HFFc6 (cell line): ENCODE measurements around the gene ACHE. TPM values are rescaled to one million over a fixed set of nuclear protein-coding genes. Genes with fewer than 3 reads are reported as not detected.

Experiments used
- DNase-seq: peaks from one replicate; pipeline ENCODE4 v3.0.0-alpha.2; 2018
- H3K27ac Mint-ChIP-seq: 2 replicates; pipeline ENCODE4 v1.8.0; 2020; ENCODE audit warnings: mild to moderate bottlenecking, mixed read lengths
- H3K27me3 Mint-ChIP-seq: 2 replicates; pipeline ENCODE4 v1.8.0; 2021; ENCODE audit warnings: mild to moderate bottlenecking, moderate library complexity, mixed read lengths; ENCODE audit not compliant: insufficient read depth
- H3K36me3 Mint-ChIP-seq: 2 replicates; pipeline ENCODE4 v1.8.0; 2021; ENCODE audit warnings: low read depth, mixed read lengths
- H3K4me1 Mint-ChIP-seq: 2 replicates; pipeline ENCODE4 v1.8.0; 2020; ENCODE audit warnings: low read depth, mixed read lengths
- H3K4me3 Mint-ChIP-seq: 2 replicates; pipeline ENCODE4 v1.8.0; 2020; ENCODE audit warnings: mild to moderate bottlenecking, moderate library complexity, mixed read lengths
- H3K9me3 Mint-ChIP-seq: 2 replicates; pipeline ENCODE4 v1.8.0; 2020; ENCODE audit warnings: mild to moderate bottlenecking, mixed read lengths
- total RNA-seq, 6 experiments: library from RNA; stranded (reverse); fragmentation: NEBNext Ultra II Directional; extraction: Animal tissue kit (Norgen Biotek cat#: 25700); gene quantifications; 2 replicates in 1 of 6; 3 replicates in 5 of 6; pipeline ENCODE4 v1.2.3, GENCODE V29; 2021
- TF ChIP-seq, protein P1 (sequence below): fragments of 200-600 bp; sonication (generic); IDR thresholded peaks from 2 replicates; pipeline ENCODE4 v1.5.0; 2021; ENCODE audit warnings: antibody characterized with exemption, mild to moderate bottlenecking

The ACHE gene
- total RNA-seq, 6 experiments from 2014 or later = 0.31 TPM; not detected in 5

DNA sequence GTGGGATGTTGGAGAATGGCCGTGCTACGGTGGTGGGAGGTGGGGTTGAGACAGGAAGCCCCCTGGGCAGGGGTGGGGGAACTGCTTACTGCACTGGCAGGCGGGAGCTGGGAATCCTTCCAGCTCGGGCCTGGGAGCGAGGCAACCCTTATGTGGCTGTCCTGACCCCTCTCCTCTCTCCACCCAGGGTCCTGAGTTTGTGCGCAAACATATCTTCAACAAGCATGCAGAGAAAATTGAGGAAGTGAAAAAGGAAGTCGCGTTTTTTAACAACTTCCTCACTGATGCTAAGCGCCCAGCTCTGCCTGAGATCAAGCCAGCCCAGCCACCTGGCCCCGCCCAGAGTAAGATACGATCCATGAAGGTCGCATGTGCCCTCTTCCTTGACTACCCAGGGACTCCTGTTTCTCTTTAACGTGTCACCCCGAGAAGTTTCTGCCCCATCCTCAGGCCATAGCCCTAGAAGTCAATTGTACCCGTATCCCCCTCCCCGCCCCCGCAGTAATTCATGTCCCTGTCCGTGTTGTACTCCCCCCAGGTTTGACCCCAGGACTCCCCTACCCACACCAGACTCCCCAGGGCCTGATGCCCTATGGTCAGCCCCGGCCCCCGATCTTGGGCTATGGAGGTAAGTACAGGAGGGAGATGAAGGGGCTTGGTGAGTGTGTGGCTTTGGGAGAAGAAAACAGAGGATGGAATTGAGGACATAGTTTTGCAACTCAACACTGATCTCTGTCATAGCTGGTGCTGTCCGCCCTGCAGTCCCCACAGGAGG is 8.0 kb downstream of the ACHE start:
- H3K4me3 Mint-ChIP-seq = peak overlapping the region; percentile 80
- DNase-seq = no peak
- H3K27me3 Mint-ChIP-seq = peaks cover 10% of the 10 kb centered on the region
- TF ChIP-seq, protein P1, sequence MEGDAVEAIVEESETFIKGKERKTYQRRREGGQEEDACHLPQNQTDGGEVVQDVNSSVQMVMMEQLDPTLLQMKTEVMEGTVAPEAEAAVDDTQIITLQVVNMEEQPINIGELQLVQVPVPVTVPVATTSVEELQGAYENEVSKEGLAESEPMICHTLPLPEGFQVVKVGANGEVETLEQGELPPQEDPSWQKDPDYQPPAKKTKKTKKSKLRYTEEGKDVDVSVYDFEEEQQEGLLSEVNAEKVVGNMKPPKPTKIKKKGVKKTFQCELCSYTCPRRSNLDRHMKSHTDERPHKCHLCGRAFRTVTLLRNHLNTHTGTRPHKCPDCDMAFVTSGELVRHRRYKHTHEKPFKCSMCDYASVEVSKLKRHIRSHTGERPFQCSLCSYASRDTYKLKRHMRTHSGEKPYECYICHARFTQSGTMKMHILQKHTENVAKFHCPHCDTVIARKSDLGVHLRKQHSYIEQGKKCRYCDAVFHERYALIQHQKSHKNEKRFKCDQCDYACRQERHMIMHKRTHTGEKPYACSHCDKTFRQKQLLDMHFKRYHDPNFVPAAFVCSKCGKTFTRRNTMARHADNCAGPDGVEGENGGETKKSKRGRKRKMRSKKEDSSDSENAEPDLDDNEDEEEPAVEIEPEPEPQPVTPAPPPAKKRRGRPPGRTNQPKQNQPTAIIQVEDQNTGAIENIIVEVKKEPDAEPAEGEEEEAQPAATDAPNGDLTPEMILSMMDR = no peak
- H3K9me3 Mint-ChIP-seq = no peaks in the 10 kb centered on the region
- peaks cover 55% of the 10 kb centered on the region for H3K36me3 Mint-ChIP-seq
- peaks cover 34% of the 10 kb centered on the region for H3K4me1 Mint-ChIP-seq
- H3K27ac Mint-ChIP-seq = peak overlapping the region; percentile 61

- no peak overlapping the region for H3K4me3 Mint-ChIP-seq
- H3K27me3 Mint-ChIP-seq = peaks cover 10% of the 10 kb centered on the region
- TF ChIP-seq, protein P1 = no peak
- peaks cover 34% of the 10 kb centered on the region for H3K4me1 Mint-ChIP-seq
- H3K9me3 Mint-ChIP-seq = no peaks in the 10 kb centered on the region
- H3K36me3 Mint-ChIP-seq = peaks cover 55% of the 10 kb centered on the region
- peak overlapping the region; percentile 48 for H3K27ac Mint-ChIP-seq
- DNase-seq = no peak
Observed at GRCh38 chr7:100886936-100887515, 8.7 kb downstream of the ACHE start.

GRCh38 chr7:100886142-100886935 is 9.3 kb downstream of the ACHE start:
- Mint-ChIP-seq H3K27ac (no peak overlapping the region), H3K4me1 (peaks cover 28% of the 10 kb centered on the region), H3K9me3 (no peaks in the 10 kb centered on the region), H3K36me3 (peaks cover 58% of the 10 kb centered on the region), H3K27me3 (peaks cover 8% of the 10 kb centered on the region), H3K4me3 (no peak overlapping the region)
- TF ChIP-seq, protein P1 = no peak
- no peak for DNase-seq

DNA sequence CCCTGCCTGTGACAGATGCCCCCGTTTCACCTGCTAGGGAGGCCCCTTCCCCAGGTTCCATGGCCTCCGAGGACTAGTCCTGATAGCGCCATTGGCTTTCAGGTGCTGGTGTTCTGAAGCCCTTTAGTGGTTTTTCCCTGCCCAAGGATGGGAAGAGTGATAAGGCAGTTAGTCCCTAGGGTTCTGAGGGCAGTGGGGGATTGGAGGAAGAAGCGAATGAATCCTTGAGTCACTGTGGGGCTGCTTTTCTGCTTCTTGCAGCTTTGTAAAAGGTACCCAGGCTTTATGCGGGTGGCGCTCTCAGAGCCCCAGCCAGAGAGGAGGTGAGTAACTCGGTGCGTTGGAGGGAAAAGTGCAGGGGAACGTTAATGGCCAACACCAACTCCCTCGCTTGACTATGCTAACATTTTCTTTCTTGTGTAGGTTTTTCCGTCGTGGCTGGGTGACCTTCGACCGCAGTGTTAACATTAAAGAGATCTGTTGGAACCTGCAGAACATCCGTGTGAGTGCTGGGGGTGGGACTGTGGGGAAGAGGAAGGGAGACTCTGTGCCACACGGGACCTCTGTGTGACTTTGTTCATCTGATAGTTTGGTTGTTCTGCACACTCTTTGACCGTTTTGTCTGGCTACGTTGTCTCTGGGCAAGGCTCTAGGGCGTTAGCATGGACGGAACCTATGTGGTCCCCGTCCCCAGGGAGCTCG is 10.1 kb downstream of the ACHE start:
- no peak overlapping the region for H3K27ac Mint-ChIP-seq
- TF ChIP-seq, protein P1 = no peak
- H3K9me3 Mint-ChIP-seq = no peaks in the 10 kb centered on the region
- peaks cover 62% of the 10 kb centered on the region for H3K36me3 Mint-ChIP-seq
- peaks cover 23% of the 10 kb centered on the region for H3K4me1 Mint-ChIP-seq
- H3K27me3 Mint-ChIP-seq = peaks cover 8% of the 10 kb centered on the region
- H3K4me3 Mint-ChIP-seq = no peak overlapping the region
- no peak for DNase-seq

- TF ChIP-seq, protein P1 = no peak
- Mint-ChIP-seq H3K4me1 (peaks cover 19% of the 10 kb centered on the region), H3K36me3 (peaks cover 66% of the 10 kb centered on the region), H3K27ac (peak overlapping the region; percentile 56), H3K4me3 (no peak overlapping the region), H3K9me3 (no peaks in the 10 kb centered on the region), H3K27me3 (peaks cover 8% of the 10 kb centered on the region)
- DNase-seq = no peak
Observed at GRCh38 chr7:100884736-100885439, 10.8 kb downstream of the ACHE start.
